DMS153 (cell line): Measurements from ENCODE around the gene PKM.
"Not testable (repeated sequence)": the region's sequence is repeated elsewhere in the genome, so short reads cannot be mapped to it uniquely, and the experiment has no call there.

Experiments used
- DNase-seq: peaks from one replicate; lab custom pipeline; 2025; lab: John Stamatoyannopoulos, UW

Gene PKM

GRCh38 chr15:72176159-72176558 is 54.8 kb downstream of the PKM start:
- no peak for DNase-seq

DNA sequence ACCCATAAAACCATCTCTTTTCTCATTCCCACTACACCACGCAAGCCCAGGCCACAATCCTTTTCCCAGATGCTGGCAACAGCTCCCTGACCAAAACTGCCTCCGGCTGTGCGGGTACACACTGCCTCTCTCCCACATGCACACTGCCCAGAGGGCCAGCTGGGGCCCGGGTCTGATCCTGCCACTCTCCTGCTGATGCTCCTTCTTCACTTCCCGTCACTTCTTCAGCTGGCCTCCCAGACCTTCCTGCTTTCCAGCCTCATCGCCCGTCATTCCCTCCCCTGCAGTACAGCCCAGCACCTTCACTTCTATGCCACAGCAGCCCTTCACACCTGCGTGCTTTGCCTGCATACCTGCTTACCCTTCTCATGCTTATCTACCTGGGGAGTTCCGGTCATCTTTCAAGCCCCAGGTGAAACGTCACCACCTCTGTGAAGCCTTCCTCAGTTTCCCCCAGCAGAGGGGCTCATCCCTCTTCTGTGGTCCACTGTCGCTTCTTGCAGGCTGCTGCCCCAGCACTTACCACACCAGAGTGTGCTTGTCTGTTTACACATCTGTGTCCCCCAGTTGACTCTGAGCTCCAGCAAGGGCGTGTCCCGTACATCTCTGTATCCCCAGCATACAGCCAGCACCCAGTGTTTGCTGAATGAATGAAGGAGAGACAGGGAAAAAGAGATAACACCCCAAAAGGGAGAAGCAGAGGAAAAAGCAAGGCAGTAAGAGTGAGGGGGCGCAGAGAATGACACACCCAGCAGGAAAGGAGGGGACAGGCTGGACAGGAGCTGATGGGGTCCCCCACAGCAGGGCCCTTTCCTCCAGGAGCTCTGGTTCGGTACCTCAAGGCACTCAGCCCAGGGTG is 55.6 kb downstream of the PKM start:
- DNase-seq: no peak

DNA sequence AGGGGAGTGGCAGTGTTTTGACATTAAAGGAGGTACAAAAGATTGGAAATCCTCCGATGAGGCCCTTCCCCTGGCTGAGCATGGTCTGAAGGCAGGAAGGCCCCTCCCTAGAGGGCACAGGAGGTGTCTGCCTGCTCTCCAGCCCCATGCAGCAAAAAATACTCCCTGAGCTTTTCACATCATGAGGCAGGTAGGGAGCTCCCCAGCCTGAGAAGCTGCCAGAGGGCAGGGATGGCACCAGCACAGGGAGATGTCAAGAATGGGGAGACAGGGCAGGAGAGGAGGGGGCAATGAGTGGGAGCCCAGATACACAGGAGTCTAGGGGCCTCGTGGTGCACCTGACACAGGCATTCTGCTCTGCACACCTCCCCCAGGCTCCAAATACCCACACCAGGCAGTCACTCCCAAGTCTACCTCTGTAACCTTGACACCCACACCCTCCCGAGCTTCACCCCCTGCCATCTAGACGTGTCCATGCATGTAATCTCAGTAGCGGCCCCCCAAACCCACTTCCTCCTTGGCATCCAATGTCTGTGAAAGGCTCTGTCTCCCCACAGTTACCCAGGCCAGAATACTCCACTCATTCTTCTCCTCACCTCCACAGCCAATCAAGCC is 56.3 kb downstream of the PKM start:
- DNase-seq: no peak

DNA sequence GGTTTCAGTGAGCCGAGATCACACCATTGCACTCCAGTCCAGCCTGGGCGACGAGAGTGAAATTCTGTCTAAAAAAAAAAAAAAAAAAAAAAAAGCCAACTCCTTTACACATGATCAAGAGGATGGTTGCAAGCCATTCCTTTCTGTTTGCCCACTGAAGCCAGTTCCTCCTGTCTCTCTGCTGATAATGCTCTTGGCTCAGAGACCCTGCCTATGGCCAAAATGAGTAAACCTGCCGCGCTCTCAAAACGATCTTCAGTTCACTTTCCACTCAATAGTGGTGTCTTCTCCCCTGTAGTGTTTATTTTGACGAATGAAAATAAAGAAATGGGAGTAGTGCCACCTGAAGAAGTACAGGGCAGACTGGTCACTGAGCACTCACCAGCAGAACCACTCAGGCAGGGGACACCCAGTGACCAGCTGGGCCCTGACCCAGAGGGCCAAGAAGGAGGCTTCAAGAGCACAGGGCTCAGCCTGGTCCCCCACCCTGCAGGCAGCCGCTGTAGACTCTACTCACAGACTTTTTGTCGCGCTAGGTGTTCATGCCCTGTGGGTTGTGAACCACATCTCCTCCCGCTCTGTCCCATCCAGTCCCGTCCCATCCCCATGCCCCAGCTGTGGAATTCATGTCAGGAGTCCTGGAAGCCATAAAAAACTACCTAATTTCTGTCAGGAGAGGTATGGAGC is 57.0 kb downstream of the PKM start:
- no peak for DNase-seq

- no peak for DNase-seq
These were observed 57.6 kb downstream of the PKM start for GRCh38 chr15:72173401-72173800.

DNA sequence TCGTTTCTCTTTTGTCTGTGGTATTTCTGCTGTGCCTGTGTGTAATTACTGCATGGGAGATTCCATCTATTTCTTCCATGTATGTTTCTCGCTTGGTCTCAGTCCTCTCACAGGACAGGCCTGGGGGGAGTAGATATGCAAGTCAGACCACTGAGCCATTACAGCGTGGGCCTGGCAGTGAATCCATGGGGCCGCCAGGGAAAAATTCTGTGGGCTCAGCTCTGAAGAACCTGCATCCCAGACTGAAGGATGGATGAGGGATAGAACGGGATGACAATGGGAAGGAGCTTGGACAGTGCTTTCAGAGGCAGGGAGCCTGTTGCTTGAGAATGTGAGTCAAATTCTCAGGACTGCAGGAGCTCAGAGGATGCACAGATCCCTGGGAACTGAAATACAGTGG is 58.2 kb downstream of the PKM start:
- no peak for DNase-seq

DNA sequence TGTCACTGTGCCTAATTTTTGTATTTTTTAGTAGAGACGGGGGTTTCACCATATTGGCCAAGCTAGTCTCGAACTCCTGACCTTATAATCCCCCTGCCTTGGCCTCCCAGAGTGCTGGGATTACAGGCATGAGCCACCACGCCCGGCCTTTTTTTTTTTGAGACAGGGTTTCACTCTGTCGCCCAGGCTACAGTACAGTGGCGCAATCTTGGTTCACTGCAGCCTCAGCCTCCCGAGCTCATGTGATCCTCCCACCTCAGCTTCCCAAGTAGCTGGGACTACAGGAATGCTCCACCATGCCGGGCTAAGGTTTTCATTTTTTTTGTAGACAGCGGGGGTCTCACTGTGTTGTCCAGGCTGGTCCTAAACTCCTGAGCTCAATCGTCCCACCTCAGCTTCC is 59.0 kb downstream of the PKM start:
- not testable (repeated sequence) for DNase-seq

DNA sequence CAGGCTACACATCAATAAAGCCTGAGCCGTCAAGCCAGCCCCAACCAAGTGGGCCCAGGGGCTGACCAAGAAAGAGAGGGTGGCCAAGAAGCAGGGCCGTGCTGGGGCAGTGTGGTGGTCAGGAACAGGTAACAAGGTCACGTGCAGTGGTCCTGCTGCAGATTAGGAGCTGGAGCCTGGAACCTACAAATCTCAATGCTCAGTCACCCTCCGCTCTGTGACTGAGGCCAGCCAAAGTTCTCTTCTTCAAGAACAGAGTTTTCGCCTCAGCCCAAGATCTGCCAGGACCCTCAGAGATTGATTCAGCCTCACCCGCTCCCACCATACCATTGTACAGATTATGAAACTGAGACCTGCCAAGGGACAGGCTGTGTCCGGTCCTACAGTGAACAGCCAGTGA is 60.3 kb downstream of the PKM start:
- DNase-seq: no peak

GRCh38 chr15:72169921-72170611 is 60.9 kb downstream of the PKM start:
- DNase-seq: peak; percentile 32

GRCh38 chr15:72169236-72169920 is 61.6 kb downstream of the PKM start:
- no peak for DNase-seq

- DNase-seq: no peak
These were observed 62.2 kb downstream of the PKM start for GRCh38 chr15:72168808-72169190.

GRCh38 chr15:72168131-72168807 is 62.7 kb downstream of the PKM start:
- DNase-seq: no peak

DNA sequence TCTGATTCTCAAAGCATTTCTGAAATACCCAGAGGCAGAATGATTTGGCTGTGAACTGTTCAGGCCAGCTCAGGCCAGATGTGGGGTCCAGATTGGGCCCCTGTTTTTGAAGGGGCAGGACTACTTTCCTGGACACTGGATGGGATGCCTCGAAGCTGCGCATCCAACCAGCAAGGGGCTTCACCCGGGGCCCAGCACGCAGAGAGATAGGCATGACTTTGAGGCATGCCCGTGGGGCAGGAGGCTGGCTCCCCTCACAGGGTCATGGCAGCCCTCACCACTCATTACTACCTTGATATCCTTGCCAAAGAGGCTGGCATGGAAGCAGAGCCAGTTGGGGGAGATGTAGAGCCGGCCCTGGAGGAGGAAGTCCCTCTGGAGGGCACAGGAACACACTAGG is 63.5 kb downstream of the PKM start:
- DNase-seq: no peak

DNA sequence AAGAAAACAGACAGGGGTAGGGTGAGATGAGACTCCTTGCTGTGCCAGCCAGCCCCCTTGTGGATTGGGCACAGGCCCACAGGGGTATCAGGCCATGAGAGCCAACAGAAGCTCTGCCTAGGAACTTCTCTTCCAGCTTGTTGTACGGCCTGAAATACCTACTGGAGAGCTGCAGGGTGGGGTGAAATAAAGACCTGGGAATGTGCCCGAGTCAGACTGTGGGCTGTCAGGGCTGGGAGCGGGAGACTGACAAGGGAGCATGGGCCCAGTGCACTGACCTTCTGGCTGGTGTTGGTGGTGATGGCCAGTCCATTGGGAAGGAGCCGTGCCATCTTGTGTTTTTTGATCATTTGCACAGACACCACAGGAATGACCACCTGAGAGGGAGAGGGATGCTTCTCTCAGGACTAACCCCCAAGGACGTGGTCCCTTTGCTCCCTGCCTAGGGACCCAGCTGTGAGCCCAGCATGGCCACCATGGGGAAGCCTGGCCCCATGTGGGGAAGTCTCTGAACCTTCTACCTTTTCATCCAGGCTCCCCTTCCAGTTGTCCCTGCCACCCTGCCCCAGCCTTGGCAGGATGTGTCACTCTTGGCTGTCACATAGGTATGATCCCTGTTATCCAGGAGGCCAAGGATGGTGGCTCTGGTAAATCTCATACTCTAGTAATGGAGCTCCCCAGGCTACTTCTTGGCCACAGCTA is 64.1 kb downstream of the PKM start:
- DNase-seq: no peak

DNA sequence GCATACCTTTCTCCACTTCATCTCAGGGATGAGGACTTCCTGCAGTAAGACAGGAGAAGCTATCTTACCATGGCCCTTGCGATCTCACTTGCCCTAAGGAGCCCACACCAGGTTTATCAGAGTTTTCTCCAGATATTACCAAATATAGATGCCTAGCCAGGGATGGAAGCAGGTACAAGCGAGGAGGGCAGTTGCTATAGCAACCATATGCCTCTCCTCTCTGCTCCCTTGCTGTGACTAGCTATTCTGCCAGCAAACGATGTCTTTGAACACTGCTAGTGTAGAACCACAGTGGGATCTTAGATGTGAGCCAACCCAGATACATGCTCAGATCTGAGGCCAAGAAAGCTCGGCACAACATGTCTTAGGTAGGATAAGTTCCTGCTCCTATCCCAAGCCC is 67.3 kb downstream of the PKM start:
- no peak for DNase-seq

- no peak for DNase-seq
These were observed 68.4 kb downstream of the PKM start for GRCh38 chr15:72162569-72162968.

GRCh38 chr15:72161361-72162132 is 69.4 kb downstream of the PKM start:
- no peak for DNase-seq

DNA sequence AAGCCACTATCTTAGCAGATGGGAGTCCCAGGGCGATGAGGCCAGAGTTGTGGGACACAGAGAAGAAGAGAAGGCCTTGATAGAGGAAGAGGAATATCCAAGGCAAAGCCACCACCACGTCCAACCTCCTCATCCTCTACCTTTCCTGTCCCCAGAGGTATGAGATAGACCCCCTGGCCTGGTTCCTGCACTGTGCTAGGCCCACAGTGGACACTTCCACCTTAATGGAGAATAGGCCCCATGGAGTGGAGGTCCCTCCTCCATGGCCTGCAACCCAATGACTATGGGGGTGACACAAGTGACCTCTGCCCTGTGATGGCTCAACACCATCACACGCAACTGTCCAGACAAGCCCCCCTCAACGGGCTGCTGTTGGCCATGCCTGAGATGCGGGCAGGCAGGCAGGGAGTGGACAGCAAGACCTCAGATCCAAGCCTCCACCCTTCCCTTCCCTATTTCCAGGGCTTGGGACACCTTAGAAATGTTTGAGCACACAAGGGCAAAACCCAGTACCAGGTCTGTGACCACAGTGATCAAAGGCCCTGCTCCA is 70.2 kb downstream of the PKM start:
- no peak for DNase-seq

- no peak for DNase-seq
These were observed 74.1 kb downstream of the PKM start for GRCh38 chr15:72156928-72157327.
